Measurements from ENCODE around the gene AP2A1. TPM values are rescaled to one million over a fixed set of nuclear protein-coding genes. Genes with fewer than 3 reads are reported as not detected.

The AP2A1 gene
- total and polyA plus RNA-seq, 9 of the 15 experiments (the other 6 are each of a cell fraction or from before 2014, with no cell fraction given): 0.55 to 150 (median 31.9) TPM

- TF ChIP-seq USF1 (CRISPR knock-in tag; IDR thresholded peaks at IDR 0.05): peak; percentile 29
- TF ChIP-seq TEAD4 (IDR thresholded peaks at IDR 0.05; ENCODE audit: low read length): peak; percentile 85
- TF ChIP-seq TEAD4 (CRISPR knock-in tag; IDR thresholded peaks at IDR 0.05; ENCODE audit: borderline replicate concordance): no peak
- TF ChIP-seq SETDB1 (IDR thresholded peaks at IDR 0.05; ENCODE audit: low read length): no peak
- TF ChIP-seq ETV6 (IDR thresholded peaks at IDR 0.05; ENCODE audit: borderline replicate concordance in 1 of 2, low read depth in 2 of 2, low read length in 1 of 2): no peak
- no peak for TF ChIP-seq ETV6 (CRISPR knock-in tag; IDR thresholded peaks at IDR 0.05; ENCODE audit: borderline replicate concordance)
- no peak for TF ChIP-seq GABPA (tag; conservative IDR thresholded peaks at IDR 0.05; ENCODE audit: low read depth)
- TF ChIP-seq ATF3 (IDR thresholded peaks at IDR 0.05): peak; percentile 90
- no peak for TF ChIP-seq ATF3 (CRISPR knock-in tag; conservative IDR thresholded peaks at IDR 0.05)
- TF ChIP-seq EP400 (IDR thresholded peaks at IDR 0.05): peak; percentile 74
- TF ChIP-seq KDM5B (IDR thresholded peaks at IDR 0.05; ENCODE audit: insufficient replicate concordance, low read depth, low read length): no peak
- peak; percentile 58; the same call in 1 of the 2 replicates for TF ChIP-seq ZBTB7A (IDR thresholded peaks at IDR 0.05; ENCODE audit: borderline replicate concordance, control insufficient read depth, low read depth, low read length)
- TF ChIP-seq GTF2A2 (tag; IDR thresholded peaks at IDR 0.05): no peak
- peak; percentile 82 for TF ChIP-seq CEBPB (tag; IDR thresholded peaks at IDR 0.05)
- no peak for TF ChIP-seq PYGO2 (tag; IDR thresholded peaks at IDR 0.05)
- TF ChIP-seq ETS1 (conservative IDR thresholded peaks at IDR 0.05; ENCODE audit: control insufficient read depth, low read depth, low read length): 0 out of 2 replicates have a peak, but pooled peaks have one; percentile 34
- peak in 1 of 3 experiments; percentile 29; a peak in 1 of 6 replicates for TF ChIP-seq ZBTB11 (CRISPR knock-in tag; IDR thresholded peaks at IDR 0.05)
- no peak for TF ChIP-seq ZFPM2 (CRISPR knock-in tag; IDR thresholded peaks at IDR 0.05)
- no peak for TF ChIP-seq ZNF449 (CRISPR knock-in tag; IDR thresholded peaks at IDR 0.05)
Observed at GRCh38 chr19:49775742-49776370, 9.1 kb downstream of the AP2A1 start (continued).
